HG03460 (cell line): ENCODE results near the gene OR6B2.

Experiments
- ATAC-seq: cut with Tn5 transposase; IDR thresholded peaks from one replicate; pipeline ENCODE4 v1.9.1; 2021; ENCODE audit not compliant: unreplicated experiment

The OR6B2 gene

GRCh38 chr2:239983004-239983778 is 47.0 kb downstream of the OR6B2 start:
- no peak for ATAC-seq
